Calu3 (cell line): ENCODE results near the gene ERCC2. TPM values are rescaled to one million over a fixed set of nuclear protein-coding genes. Genes with fewer than 3 reads are reported as not detected.
"Not testable (repeated sequence)": the region's sequence is repeated elsewhere in the genome, so short reads cannot be mapped to it uniquely, and the experiment has no call there.

Source experiments
- BruUV-seq: library from RNA; stranded (reverse); fragments of 400-500 nt; replicated peaks from 2 replicates; lab custom pipeline; 2021; lab: Mats Ljungman, UMichigan
- CTCF ChIA-PET: fragments of 300-600 bp; sonication (Branson Sonifier 250); formaldehyde crosslinking; loops from one replicate; lab custom pipeline; 2022; ENCODE audit warnings: antibody characterized with exemption; lab: Charles Lee
- DNase-seq: peaks from one replicate; pipeline ENCODE4 v3.0.0; 2022
- H3K27ac Mint-ChIP-seq: one replicate; pipeline ENCODE4 v1.8.0; 2022; ENCODE audit warnings: mixed read lengths; ENCODE audit not compliant: unreplicated experiment
- H3K27me3 Mint-ChIP-seq: one replicate; pipeline ENCODE4 v1.8.0; 2022; ENCODE audit warnings: mixed read lengths; ENCODE audit not compliant: unreplicated experiment
- H3K36me3 Mint-ChIP-seq: one replicate; pipeline ENCODE4 v1.8.0; 2022; ENCODE audit warnings: mild to moderate bottlenecking, moderate library complexity, mixed read lengths; ENCODE audit not compliant: insufficient read depth, unreplicated experiment
- H3K4me1 Mint-ChIP-seq: one replicate; pipeline ENCODE4 v1.8.0; 2022; ENCODE audit warnings: mild to moderate bottlenecking, low read depth, mixed read lengths; ENCODE audit not compliant: unreplicated experiment
- H3K4me3 Mint-ChIP-seq: one replicate; pipeline ENCODE4 v1.8.0; 2022; ENCODE audit warnings: mild to moderate bottlenecking, low read depth, moderate library complexity, mixed read lengths; ENCODE audit not compliant: unreplicated experiment
- H3K9me3 Mint-ChIP-seq: one replicate; pipeline ENCODE4 v1.8.0; 2022; ENCODE audit warnings: low read depth, mixed read lengths; ENCODE audit not compliant: unreplicated experiment
- intact Hi-C: fragments of 100-400 bp; cut with micrococcal nuclease; formaldehyde crosslinking; loops from one replicate; pipeline ENCODE4 v1.10.0; 2022; ENCODE audit not compliant: unreplicated experiment
- total RNA-seq: library from RNA; stranded (reverse); gene quantifications from 2 replicates; pipeline ENCODE4 v1.2.3, GENCODE V29; 2022
- TF ChIP-seq, protein P1 (sequence below): fragments of 200-600 bp; IDR thresholded peaks from one replicate; pipeline ENCODE4 v1.8.0; 2022; ENCODE audit warnings: antibody characterized with exemption; ENCODE audit not compliant: unreplicated experiment

ERCC2 gene
- total RNA-seq, 1 experiment from 2014 or later: 56.4 TPM

GRCh38 chr19:45336696-45337251 is 33.6 kb downstream of the ERCC2 start:
- CTCF ChIA-PET: no interaction called here
- no peaks in the 10 kb centered on the region for H3K9me3 Mint-ChIP-seq
- no TSS peak for BruUV-seq

GRCh38 chr19:45334881-45335280 is 35.5 kb downstream of the ERCC2 start:
- DNase-seq, H3K4me1 Mint-ChIP-seq, intact Hi-C loops: not testable (repeated sequence)

More at GRCh38 chr19:45336696-45337251, 33.6 kb downstream of the ERCC2 start:
- H3K4me1 Mint-ChIP-seq: no peaks in the 10 kb centered on the region
- H3K27ac Mint-ChIP-seq: no peak overlapping the region
- H3K27me3 Mint-ChIP-seq: no peaks in the 10 kb centered on the region
- TF ChIP-seq, protein P1, sequence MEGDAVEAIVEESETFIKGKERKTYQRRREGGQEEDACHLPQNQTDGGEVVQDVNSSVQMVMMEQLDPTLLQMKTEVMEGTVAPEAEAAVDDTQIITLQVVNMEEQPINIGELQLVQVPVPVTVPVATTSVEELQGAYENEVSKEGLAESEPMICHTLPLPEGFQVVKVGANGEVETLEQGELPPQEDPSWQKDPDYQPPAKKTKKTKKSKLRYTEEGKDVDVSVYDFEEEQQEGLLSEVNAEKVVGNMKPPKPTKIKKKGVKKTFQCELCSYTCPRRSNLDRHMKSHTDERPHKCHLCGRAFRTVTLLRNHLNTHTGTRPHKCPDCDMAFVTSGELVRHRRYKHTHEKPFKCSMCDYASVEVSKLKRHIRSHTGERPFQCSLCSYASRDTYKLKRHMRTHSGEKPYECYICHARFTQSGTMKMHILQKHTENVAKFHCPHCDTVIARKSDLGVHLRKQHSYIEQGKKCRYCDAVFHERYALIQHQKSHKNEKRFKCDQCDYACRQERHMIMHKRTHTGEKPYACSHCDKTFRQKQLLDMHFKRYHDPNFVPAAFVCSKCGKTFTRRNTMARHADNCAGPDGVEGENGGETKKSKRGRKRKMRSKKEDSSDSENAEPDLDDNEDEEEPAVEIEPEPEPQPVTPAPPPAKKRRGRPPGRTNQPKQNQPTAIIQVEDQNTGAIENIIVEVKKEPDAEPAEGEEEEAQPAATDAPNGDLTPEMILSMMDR: no peak
- peaks cover 11% of the 10 kb centered on the region for H3K36me3 Mint-ChIP-seq
- DNase-seq: no peak
- no peak overlapping the region for H3K4me3 Mint-ChIP-seq
- intact Hi-C loops: no loop called here

DNA sequence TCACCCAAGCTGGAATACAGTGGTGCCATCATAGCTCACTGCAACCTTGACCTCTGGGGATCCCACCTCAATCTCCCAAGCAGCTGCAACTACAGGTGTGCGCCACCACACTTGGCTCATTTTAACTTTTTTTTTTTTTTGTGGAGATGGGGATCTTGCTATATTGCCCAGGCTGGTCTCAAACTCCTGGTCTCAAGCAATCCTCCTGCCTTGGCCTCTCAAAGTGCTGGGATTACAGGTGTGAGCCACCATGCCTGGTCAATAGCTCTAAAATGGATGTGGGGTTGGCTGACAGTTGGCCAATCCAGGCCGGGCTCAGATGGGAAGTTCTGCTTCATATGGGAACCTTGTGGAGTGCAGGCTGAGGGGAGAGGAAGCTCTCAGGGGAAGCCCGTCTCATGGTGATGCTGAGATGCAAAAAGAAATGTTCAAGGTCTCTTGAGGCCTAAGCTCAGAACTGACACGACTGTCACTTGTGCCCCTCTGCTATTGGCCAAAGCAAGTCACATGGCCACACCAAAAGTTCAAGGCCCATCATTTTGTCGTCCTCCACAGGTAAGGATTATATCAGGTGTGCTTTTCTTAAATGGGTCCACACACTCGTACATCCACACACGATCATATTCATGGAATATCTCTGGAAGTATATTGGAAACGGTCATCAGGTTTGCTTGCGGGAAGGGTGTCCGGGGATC is 36.6 kb downstream of the ERCC2 start:
- no TSS peak for BruUV-seq
- intact Hi-C loops: no loop called here
- H3K36me3 Mint-ChIP-seq: peaks cover 4% of the 10 kb centered on the region
- H3K4me3 Mint-ChIP-seq: no peak overlapping the region
- no peak overlapping the region for H3K27ac Mint-ChIP-seq
- TF ChIP-seq, protein P1: no peak
- no peak for DNase-seq
- no peaks in the 10 kb centered on the region for H3K9me3 Mint-ChIP-seq
- peaks cover 3% of the 10 kb centered on the region for H3K27me3 Mint-ChIP-seq
- no peaks in the 10 kb centered on the region for H3K4me1 Mint-ChIP-seq
- CTCF ChIA-PET: interaction anchor here (0.5 to 0.8 kb wide), 3 partner anchors 24 to 282 kb away, joined by 3 to 8 read pairs (median 3); no protein-coding TSS in a partner anchor

More at GRCh38 chr19:45334881-45335280, 35.5 kb downstream of the ERCC2 start:
- CTCF ChIA-PET: interaction anchor here (0.7 to 0.8 kb wide), 2 partner anchors 222 to 281 kb away, joined by 3 to 8 read pairs; no protein-coding TSS in a partner anchor
- not testable (repeated sequence) for H3K9me3 Mint-ChIP-seq, BruUV-seq, H3K4me3 Mint-ChIP-seq, H3K27ac Mint-ChIP-seq, H3K27me3 Mint-ChIP-seq, H3K36me3 Mint-ChIP-seq

DNA sequence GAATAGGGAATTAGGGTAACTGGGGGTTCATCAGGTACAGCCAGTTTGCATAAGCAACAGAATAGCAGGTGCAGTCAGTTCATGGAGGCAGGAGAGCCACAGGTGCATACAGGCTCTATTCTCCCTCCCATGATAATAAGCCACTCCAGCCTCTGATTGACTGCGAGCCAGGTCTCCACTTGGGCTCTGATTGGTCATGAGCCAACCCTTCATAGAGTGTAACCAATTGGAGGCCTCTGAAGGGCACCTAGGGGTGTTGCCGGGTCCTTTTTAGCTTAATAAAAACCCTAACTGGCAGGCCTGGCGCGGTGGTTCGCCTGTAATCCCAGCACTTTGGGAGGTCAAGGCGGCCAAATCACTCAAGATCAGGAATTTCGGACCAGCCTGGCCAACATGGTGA is 39.0 kb downstream of the ERCC2 start:
- BruUV-seq: no TSS peak
- no peaks in the 10 kb centered on the region for H3K36me3 Mint-ChIP-seq
- H3K9me3 Mint-ChIP-seq: no peaks in the 10 kb centered on the region
- peaks cover 15% of the 10 kb centered on the region for H3K27me3 Mint-ChIP-seq
- peaks cover 3% of the 10 kb centered on the region for H3K4me1 Mint-ChIP-seq
- DNase-seq: no peak
- H3K27ac Mint-ChIP-seq: no peak overlapping the region
- H3K4me3 Mint-ChIP-seq: no peak overlapping the region
- CTCF ChIA-PET: interaction anchor here (0.6 kb wide), 1 partner anchor 106 kb away, joined by 4 read pairs; no protein-coding TSS in a partner anchor
- TF ChIP-seq, protein P1: no peak
- intact Hi-C loops: no loop called here
